HCT116 (cell line): ENCODE results near the gene CMTM8.

ENCODE experiments used
- CBX3 ChIP-seq: IDR thresholded peaks from 2 replicates; pipeline ENCODE4 v1.6.1; 2012; ENCODE audit warnings: low read depth
- CEBPB ChIP-seq: IDR thresholded peaks from 2 replicates; pipeline ENCODE4 v1.6.1; 2012; ENCODE audit warnings: low read depth
- ELF1 ChIP-seq: IDR thresholded peaks from 2 replicates; pipeline ENCODE4 v1.6.1; 2012; ENCODE audit warnings: low read depth, borderline replicate concordance
- EZH2phosphoT487 ChIP-seq: fragments of 200-600 bp; IDR thresholded peaks from 2 replicates; pipeline ENCODE4 v1.6.1; 2018; ENCODE audit warnings: antibody characterized with exemption, borderline replicate concordance
- POLR2A ChIP-seq: IDR thresholded peaks from 2 replicates; pipeline ENCODE4 v1.7.0; 2011; ENCODE audit warnings: borderline replicate concordance; ENCODE audit not compliant: insufficient read depth, insufficient read length; ENCODE audit errors: extremely low read depth
- POLR2AphosphoS5 ChIP-seq: IDR thresholded peaks from 2 replicates; pipeline ENCODE4 v1.6.1; 2011; ENCODE audit warnings: mild to moderate bottlenecking, low read depth, low read length, moderate library complexity
- RAD21 ChIP-seq: IDR thresholded peaks from 2 replicates; pipeline ENCODE4 v1.6.1; 2012; ENCODE audit warnings: low read depth, mild to moderate bottlenecking
- SRF ChIP-seq: IDR thresholded peaks from 2 replicates; pipeline ENCODE4 v1.6.1; 2012; ENCODE audit warnings: low read depth
- TCF7L2 ChIP-seq: IDR thresholded peaks from 2 replicates; pipeline ENCODE4 v1.7.0; 2011; ENCODE audit warnings: borderline replicate concordance, inconsistent platforms; ENCODE audit not compliant: insufficient read depth, insufficient read length; ENCODE audit errors: extremely low read depth
- ZFX ChIP-seq: fragments of 450-650 bp; IDR thresholded peaks from 2 replicates; pipeline ENCODE4 v1.6.1; 2017
- TF ChIP-seq, protein P1 (sequence below), 3 experiments: fragments of 200-600 bp in 1 of 3; sonication (generic) in 1 of 3; IDR thresholded peaks in 2 of 3; conservative IDR thresholded peaks in 1 of 3; 2 replicates each; pipeline ENCODE4 v1.5.1; 2012 to 2017; ENCODE audit warnings: low read depth in 2 of 3, low read length in 2 of 3, antibody characterized with exemption in 1 of 3, borderline replicate concordance in 1 of 3, control low read depth in 1 of 3, mild to moderate bottlenecking in 1 of 3, mixed read lengths in 1 of 3, mixed run types in 1 of 3, moderate library complexity in 1 of 3; ENCODE audit not compliant: insufficient read depth in 1 of 3
- TF ChIP-seq, protein P2 (sequence below): IDR thresholded peaks from 2 replicates; pipeline ENCODE4 v1.6.1; 2012
- TF ChIP-seq, protein P3 (sequence below): IDR thresholded peaks from 2 replicates; pipeline ENCODE4 v1.6.1; 2012; ENCODE audit warnings: low read depth

DNA sequence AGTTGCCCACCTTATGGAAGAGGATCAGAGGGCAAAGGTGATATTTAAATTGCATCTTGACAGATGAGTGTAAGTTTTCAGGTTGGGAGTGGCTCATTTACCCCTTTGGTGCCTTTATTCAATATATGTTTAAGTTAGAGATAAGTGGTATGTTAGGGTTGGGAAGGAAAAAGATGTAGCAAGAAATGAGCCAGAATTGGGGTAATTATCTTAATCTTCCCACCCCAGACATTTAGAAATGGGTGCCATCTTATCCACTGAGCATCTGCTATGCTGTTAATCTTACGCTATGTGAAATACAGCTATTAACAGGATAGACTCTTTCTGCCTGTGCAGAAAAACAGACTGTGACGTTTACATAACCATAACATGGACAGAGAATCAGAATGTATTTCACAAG, 159.5 kb downstream of the CMTM8 start:
- TF ChIP-seq, protein P1, sequence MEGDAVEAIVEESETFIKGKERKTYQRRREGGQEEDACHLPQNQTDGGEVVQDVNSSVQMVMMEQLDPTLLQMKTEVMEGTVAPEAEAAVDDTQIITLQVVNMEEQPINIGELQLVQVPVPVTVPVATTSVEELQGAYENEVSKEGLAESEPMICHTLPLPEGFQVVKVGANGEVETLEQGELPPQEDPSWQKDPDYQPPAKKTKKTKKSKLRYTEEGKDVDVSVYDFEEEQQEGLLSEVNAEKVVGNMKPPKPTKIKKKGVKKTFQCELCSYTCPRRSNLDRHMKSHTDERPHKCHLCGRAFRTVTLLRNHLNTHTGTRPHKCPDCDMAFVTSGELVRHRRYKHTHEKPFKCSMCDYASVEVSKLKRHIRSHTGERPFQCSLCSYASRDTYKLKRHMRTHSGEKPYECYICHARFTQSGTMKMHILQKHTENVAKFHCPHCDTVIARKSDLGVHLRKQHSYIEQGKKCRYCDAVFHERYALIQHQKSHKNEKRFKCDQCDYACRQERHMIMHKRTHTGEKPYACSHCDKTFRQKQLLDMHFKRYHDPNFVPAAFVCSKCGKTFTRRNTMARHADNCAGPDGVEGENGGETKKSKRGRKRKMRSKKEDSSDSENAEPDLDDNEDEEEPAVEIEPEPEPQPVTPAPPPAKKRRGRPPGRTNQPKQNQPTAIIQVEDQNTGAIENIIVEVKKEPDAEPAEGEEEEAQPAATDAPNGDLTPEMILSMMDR (IDR thresholded peaks at IDR 0.05 in 2 of 3, conservative IDR thresholded peaks at IDR 0.05 in 1 of 3; ENCODE audit: borderline replicate concordance in 1 of 3, insufficient read depth in 1 of 3, low read depth in 2 of 3, low read length in 2 of 3) = no peak
- TF ChIP-seq, protein P2, sequence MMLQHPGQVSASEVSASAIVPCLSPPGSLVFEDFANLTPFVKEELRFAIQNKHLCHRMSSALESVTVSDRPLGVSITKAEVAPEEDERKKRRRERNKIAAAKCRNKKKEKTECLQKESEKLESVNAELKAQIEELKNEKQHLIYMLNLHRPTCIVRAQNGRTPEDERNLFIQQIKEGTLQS = no peak
- TF ChIP-seq CBX3 (no peak), EZH2phosphoT487 (no peak), CEBPB (no peak), POLR2AphosphoS5 (no peak), ZFX (no peak), TCF7L2 (no peak), ELF1 (no peak), POLR2A (no peak), SRF (no peak), RAD21 (no peak)
- TF ChIP-seq, protein P3, sequence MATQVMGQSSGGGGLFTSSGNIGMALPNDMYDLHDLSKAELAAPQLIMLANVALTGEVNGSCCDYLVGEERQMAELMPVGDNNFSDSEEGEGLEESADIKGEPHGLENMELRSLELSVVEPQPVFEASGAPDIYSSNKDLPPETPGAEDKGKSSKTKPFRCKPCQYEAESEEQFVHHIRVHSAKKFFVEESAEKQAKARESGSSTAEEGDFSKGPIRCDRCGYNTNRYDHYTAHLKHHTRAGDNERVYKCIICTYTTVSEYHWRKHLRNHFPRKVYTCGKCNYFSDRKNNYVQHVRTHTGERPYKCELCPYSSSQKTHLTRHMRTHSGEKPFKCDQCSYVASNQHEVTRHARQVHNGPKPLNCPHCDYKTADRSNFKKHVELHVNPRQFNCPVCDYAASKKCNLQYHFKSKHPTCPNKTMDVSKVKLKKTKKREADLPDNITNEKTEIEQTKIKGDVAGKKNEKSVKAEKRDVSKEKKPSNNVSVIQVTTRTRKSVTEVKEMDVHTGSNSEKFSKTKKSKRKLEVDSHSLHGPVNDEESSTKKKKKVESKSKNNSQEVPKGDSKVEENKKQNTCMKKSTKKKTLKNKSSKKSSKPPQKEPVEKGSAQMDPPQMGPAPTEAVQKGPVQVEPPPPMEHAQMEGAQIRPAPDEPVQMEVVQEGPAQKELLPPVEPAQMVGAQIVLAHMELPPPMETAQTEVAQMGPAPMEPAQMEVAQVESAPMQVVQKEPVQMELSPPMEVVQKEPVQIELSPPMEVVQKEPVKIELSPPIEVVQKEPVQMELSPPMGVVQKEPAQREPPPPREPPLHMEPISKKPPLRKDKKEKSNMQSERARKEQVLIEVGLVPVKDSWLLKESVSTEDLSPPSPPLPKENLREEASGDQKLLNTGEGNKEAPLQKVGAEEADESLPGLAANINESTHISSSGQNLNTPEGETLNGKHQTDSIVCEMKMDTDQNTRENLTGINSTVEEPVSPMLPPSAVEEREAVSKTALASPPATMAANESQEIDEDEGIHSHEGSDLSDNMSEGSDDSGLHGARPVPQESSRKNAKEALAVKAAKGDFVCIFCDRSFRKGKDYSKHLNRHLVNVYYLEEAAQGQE = no peak
